Body of pancreas (tissue), 4 donors: Measurements from ENCODE around the gene HSF2.

Experiments
- POLR2A ChIP-seq, 3 donors: fragments of 450-650 bp; IDR thresholded peaks; one replicate each; pipeline ENCODE4 v1.6.1; 2016; ENCODE audit warnings: antibody characterized with exemption in 3 of 3, mild to moderate bottlenecking in 2 of 3
- TF ChIP-seq, protein P1 (sequence below), 7 experiments: fragments of 450-650 bp in 4 of 7; fragments of 200-600 bp in 3 of 7; sonication (generic) in 3 of 7; IDR thresholded peaks; one replicate each; pipeline ENCODE4 v1.5.1; 2016 to 2019; ENCODE audit warnings: antibody characterized with exemption in 7 of 7

DNA sequence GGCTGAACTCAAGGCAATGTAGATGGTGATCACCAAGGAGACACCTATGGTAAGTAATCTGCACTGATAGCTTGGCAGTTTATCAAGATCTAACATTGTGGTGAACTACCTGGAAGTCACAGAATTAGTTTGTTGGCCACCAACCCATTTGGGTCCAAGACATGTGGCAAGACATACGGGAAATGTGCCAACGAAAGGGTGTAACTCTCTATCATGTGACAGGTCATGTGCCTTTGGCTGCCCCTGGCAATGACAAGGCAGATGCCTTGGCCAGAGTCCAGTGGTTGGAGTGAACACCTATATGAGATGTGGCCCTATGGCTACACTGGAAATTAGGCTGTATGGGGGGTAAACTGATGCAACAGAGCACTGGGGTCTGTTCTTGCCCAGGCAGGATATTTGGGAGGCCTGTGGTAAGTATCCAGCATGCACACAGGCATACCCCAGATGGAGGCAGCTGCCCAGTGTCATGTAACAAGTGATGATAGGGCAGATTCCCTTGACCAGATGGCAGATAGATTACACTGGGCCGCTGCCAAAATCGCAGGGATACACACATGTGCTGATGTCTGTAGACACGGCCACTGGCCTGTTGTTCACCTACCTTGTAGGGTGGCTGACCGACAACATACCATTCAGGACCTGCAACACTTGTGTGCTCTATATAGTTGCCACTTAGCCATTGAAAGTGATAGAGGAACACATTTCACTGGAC lies 35.5 kb upstream of the HSF2 start:
- TF ChIP-seq, protein P1, sequence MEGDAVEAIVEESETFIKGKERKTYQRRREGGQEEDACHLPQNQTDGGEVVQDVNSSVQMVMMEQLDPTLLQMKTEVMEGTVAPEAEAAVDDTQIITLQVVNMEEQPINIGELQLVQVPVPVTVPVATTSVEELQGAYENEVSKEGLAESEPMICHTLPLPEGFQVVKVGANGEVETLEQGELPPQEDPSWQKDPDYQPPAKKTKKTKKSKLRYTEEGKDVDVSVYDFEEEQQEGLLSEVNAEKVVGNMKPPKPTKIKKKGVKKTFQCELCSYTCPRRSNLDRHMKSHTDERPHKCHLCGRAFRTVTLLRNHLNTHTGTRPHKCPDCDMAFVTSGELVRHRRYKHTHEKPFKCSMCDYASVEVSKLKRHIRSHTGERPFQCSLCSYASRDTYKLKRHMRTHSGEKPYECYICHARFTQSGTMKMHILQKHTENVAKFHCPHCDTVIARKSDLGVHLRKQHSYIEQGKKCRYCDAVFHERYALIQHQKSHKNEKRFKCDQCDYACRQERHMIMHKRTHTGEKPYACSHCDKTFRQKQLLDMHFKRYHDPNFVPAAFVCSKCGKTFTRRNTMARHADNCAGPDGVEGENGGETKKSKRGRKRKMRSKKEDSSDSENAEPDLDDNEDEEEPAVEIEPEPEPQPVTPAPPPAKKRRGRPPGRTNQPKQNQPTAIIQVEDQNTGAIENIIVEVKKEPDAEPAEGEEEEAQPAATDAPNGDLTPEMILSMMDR (IDR thresholded peaks at IDR 0.05): no peak
- no peak for TF ChIP-seq POLR2A (IDR thresholded peaks at IDR 0.05)
